T-cell (primary cell): ENCODE data around the gene ETV6. TPM values are rescaled to one million over a fixed set of nuclear protein-coding genes. Genes with fewer than 3 reads are reported as not detected.
A peak's percentile ranks its signal among the peaks of the same experiment; 100 is the strongest.

Source experiments
- ATAC-seq, 4 experiments: fragments of 200-7000 bp in 3 of 4; fragments of 150-1000 bp in 1 of 4; cut with Tn5 transposase; replicated peaks in 1 of 4; 1 replicate in 3 of 4; 2 replicates in 1 of 4; pipeline ENCODE4 v1.10.0; 2021; ENCODE audit warnings: moderate library complexity in 3 of 4, mild to moderate bottlenecking in 2 of 4, moderate number of reproducible peaks in 1 of 4
- CTCF ChIA-PET, 2 donors: fragments of 300-600 bp; sonication (Branson Sonifier 250); formaldehyde crosslinking; loops; one replicate each; lab custom pipeline; 2022; ENCODE audit warnings: antibody characterized with exemption in 2 of 2; lab: Charles Lee
- POLR2A ChIA-PET, 2 donors: fragments of 300-600 bp; sonication (Branson Sonifier 250); formaldehyde crosslinking; loops; one replicate each; lab custom pipeline; 2022; ENCODE audit warnings: antibody characterized with exemption in 2 of 2; lab: Charles Lee
- DNase-seq, 35 experiments: peaks; one replicate each; pipeline versions ENCODE4 v3.0.0 to v3.0.0-alpha.2; 2013 to 2023
- H3K27ac ChIP-seq: one replicate; pipeline ENCODE4 v1.5.1; 2013; ENCODE audit warnings: low read length
- H3K27me3 ChIP-seq, 2 experiments: replicated peaks in 1 of 2; 1 replicate in 1 of 2; 2 replicates in 1 of 2; pipeline versions ENCODE4 v1.6.1 to v1.7.0; 2013; ENCODE audit warnings: low read length in 1 of 2, mixed read lengths in 1 of 2; ENCODE audit not compliant: control insufficient read depth in 2 of 2, insufficient read depth in 2 of 2; ENCODE audit errors: extremely low read depth in 1 of 2
- H3K36me3 ChIP-seq, 2 donors: 1 replicate in 1 of 2; 2 replicates in 1 of 2; pipeline versions ENCODE4 v1.6.1 to v1.7.0; 2013; ENCODE audit warnings: low read length in 1 of 2; ENCODE audit not compliant: control insufficient read depth in 2 of 2, insufficient read depth in 1 of 2; ENCODE audit errors: extremely low read depth in 1 of 2
- H3K4me1 ChIP-seq, 2 experiments: 1 replicate in 1 of 2; 2 replicates in 1 of 2; pipeline versions ENCODE4 v1.6.1 to v1.7.0; 2013; ENCODE audit warnings: low read length in 2 of 2, mixed read lengths in 1 of 2; ENCODE audit not compliant: insufficient read depth in 2 of 2, control insufficient read depth in 1 of 2; ENCODE audit errors: extremely low read depth in 1 of 2
- H3K4me3 ChIP-seq, 2 donors: 1 replicate in 1 of 2; 2 replicates in 1 of 2; pipeline versions ENCODE4 v1.5.1 to v1.7.0; 2013; ENCODE audit warnings: mild to moderate bottlenecking in 2 of 2, low read length in 1 of 2, moderate library complexity in 1 of 2; ENCODE audit not compliant: control insufficient read depth in 1 of 2; ENCODE audit errors: extremely low read depth in 1 of 2
- H3K9me3 ChIP-seq: 2 replicates; pipeline ENCODE4 v1.7.0; 2013
- H3K27ac Mint-ChIP-seq, 2 donors: one replicate each; pipeline ENCODE4 v1.8.0; 2020 to 2021; ENCODE audit warnings: mild to moderate bottlenecking in 2 of 2, mixed read lengths in 2 of 2
- H3K27me3 Mint-ChIP-seq, 2 donors: one replicate each; pipeline ENCODE4 v1.8.0; 2021 to 2022; ENCODE audit warnings: mixed read lengths in 2 of 2
- H3K36me3 Mint-ChIP-seq: one replicate; pipeline ENCODE4 v1.8.0; 2021; ENCODE audit warnings: mixed read lengths
- H3K4me1 Mint-ChIP-seq, 3 donors: one replicate each; pipeline ENCODE4 v1.8.0; 2020 to 2022; ENCODE audit warnings: mixed read lengths in 3 of 3, mild to moderate bottlenecking in 1 of 3
- H3K4me3 Mint-ChIP-seq, 3 donors: one replicate each; pipeline ENCODE4 v1.8.0; 2020 to 2022; ENCODE audit warnings: mild to moderate bottlenecking in 3 of 3, mixed read lengths in 3 of 3, moderate library complexity in 3 of 3
- H3K9me3 Mint-ChIP-seq, 3 donors: one replicate each; pipeline ENCODE4 v1.8.0; 2020 to 2022; ENCODE audit warnings: mixed read lengths in 3 of 3
- WGBS: methylation state at CpG from one replicate; pipeline ENCODE4 v1.1.5; 2013; ENCODE audit warnings: missing lambda C conversion rate; ENCODE audit not compliant: insufficient coverage; 5-methylcytosine and 5-hydroxymethylcytosine counted together
- total RNA-seq, 35 experiments: library from RNA in 6 of 35; stranded (reverse) in 6 of 35; fragments of 120-200 nt in 1 of 35; gene quantifications; one replicate each; pipeline versions ENCODE4 v1.2.1 to v1.2.4 and lab custom pipeline; 2013 to 2026

ETV6 gene
- total RNA-seq, 5 donors from 2014 or later (not counting 1 experiment from before 2014, with no cell fraction given): 24.8 to 36.3 (median 31.3) TPM

- H3K4me1 Mint-ChIP-seq: peaks cover 11 to 22% (median 15%) of the 10 kb centered on the region in 3 donors
- Histone ChIP-seq H3K36me3 (peaks cover 0 to 18% of the 10 kb centered on the region in 2 donors), H3K9me3 (peaks cover 4% of the 10 kb centered on the region), H3K27me3 (no peaks in the 10 kb centered on the region), H3K4me3 (no peak overlapping the region), H3K4me1 (no peaks in the 10 kb centered on the region), H3K27ac (no peak overlapping the region)
- H3K9me3 Mint-ChIP-seq: peaks cover 0 to 12% (median 8%) of the 10 kb centered on the region in 3 donors
- H3K36me3 Mint-ChIP-seq: peaks cover 85% of the 10 kb centered on the region
- CTCF ChIA-PET: no interaction called here
- ATAC-seq: no peak
- no peak overlapping the region for H3K4me3 Mint-ChIP-seq
- POLR2A ChIA-PET: no interaction called here
- H3K27ac Mint-ChIP-seq: peak overlapping the region in 1 of 2 donors; percentile 23
- no peaks in the 10 kb centered on the region for H3K27me3 Mint-ChIP-seq
- 85% methylated on average over 2 of the region's 5 CpGs for WGBS
- no peak for DNase-seq
Measured at GRCh38 chr12:11861155-11861863, 211.8 kb downstream of the ETV6 start.

- ATAC-seq (no peak), DNase-seq (no peak)
- Histone ChIP-seq H3K9me3 (peaks cover 4% of the 10 kb centered on the region), H3K4me1 (no peaks in the 10 kb centered on the region), H3K36me3 (peaks cover 0 to 16% of the 10 kb centered on the region in 2 donors), H3K27ac (no peak overlapping the region), H3K4me3 (no peak overlapping the region), H3K27me3 (no peaks in the 10 kb centered on the region)
- POLR2A ChIA-PET: no interaction called here
- Mint-ChIP-seq H3K27ac (peak overlapping the region in 1 of 2 donors; percentile 8), H3K9me3 (peaks cover 0 to 17% (median 9%) of the 10 kb centered on the region in 3 donors), H3K27me3 (no peaks in the 10 kb centered on the region), H3K36me3 (peaks cover 85% of the 10 kb centered on the region), H3K4me3 (no peak overlapping the region), H3K4me1 (peaks cover 11 to 22% (median 15%) of the 10 kb centered on the region in 3 donors)
- WGBS: 60% methylated on average over 1 of the region's 7 CpGs
- CTCF ChIA-PET: no interaction called here
Measured at GRCh38 chr12:11861864-11862600, 212.6 kb downstream of the ETV6 start.

GRCh38 chr12:11862798-11863197 lies 213.3 kb downstream of the ETV6 start:
- Histone ChIP-seq H3K27me3 (no peaks in the 10 kb centered on the region), H3K9me3 (peaks cover 4% of the 10 kb centered on the region), H3K4me3 (no peak overlapping the region), H3K27ac (no peak overlapping the region), H3K36me3 (peaks cover 0 to 19% of the 10 kb centered on the region in 2 donors), H3K4me1 (no peaks in the 10 kb centered on the region)
- Mint-ChIP-seq H3K27me3 (no peaks in the 10 kb centered on the region), H3K9me3 (peaks cover 0 to 17% (median 9%) of the 10 kb centered on the region in 3 donors), H3K4me1 (peaks cover 9 to 22% (median 15%) of the 10 kb centered on the region in 3 donors), H3K4me3 (no peak overlapping the region), H3K36me3 (peaks cover 83% of the 10 kb centered on the region), H3K27ac (peak overlapping the region in 1 of 2 donors; percentile 8)
- ATAC-seq (no peak), DNase-seq (no peak)
- ChIA-PET POLR2A (no interaction called here), CTCF (no interaction called here)
- no CpG with 5 or more reads among the region's 5 CpGs for WGBS

GRCh38 chr12:11863478-11863906 lies 214.0 kb downstream of the ETV6 start:
- no peaks in the 10 kb centered on the region for H3K27me3 Mint-ChIP-seq
- Histone ChIP-seq H3K27me3 (no peaks in the 10 kb centered on the region), H3K9me3 (peaks cover 4% of the 10 kb centered on the region), H3K27ac (no peak overlapping the region), H3K36me3 (peaks cover 0 to 21% of the 10 kb centered on the region in 2 donors), H3K4me3 (no peak overlapping the region), H3K4me1 (no peaks in the 10 kb centered on the region)
- ChIA-PET CTCF (no interaction called here), POLR2A (no interaction called here)
- H3K27ac Mint-ChIP-seq: no peak overlapping the region
- no peak for ATAC-seq
- no peak overlapping the region for H3K4me3 Mint-ChIP-seq
- peaks cover 7 to 22% (median 15%) of the 10 kb centered on the region in 3 donors for H3K4me1 Mint-ChIP-seq
- 94% methylated on average over 5 of the region's 5 CpGs for WGBS
- H3K9me3 Mint-ChIP-seq: peaks cover 0 to 17% (median 9%) of the 10 kb centered on the region in 3 donors
- peaks cover 83% of the 10 kb centered on the region for H3K36me3 Mint-ChIP-seq
- no peak for DNase-seq

- no peak for ATAC-seq
- H3K27ac ChIP-seq: no peak overlapping the region
- Mint-ChIP-seq H3K4me1 (peaks cover 7 to 21% (median 15%) of the 10 kb centered on the region in 3 donors), H3K27me3 (no peaks in the 10 kb centered on the region), H3K27ac (peak overlapping the region in 1 of 2 donors; percentile 36), H3K4me3 (no peak overlapping the region), H3K36me3 (peaks cover 79% of the 10 kb centered on the region), H3K9me3 (peaks cover 0 to 17% (median 9%) of the 10 kb centered on the region in 3 donors)
- POLR2A ChIA-PET: interaction anchor here in 1 of 2 donors (0.7 kb wide), 1 partner anchor 91 kb away, joined by 3 read pairs; no protein-coding TSS in a partner anchor
- peaks cover 0 to 23% of the 10 kb centered on the region in 2 donors for H3K36me3 ChIP-seq
- 90% methylated on average over 1 of the region's 3 CpGs for WGBS
- H3K4me3 ChIP-seq: no peak overlapping the region
- H3K9me3 ChIP-seq: peaks cover 4% of the 10 kb centered on the region
- CTCF ChIA-PET: no interaction called here
- no peak for DNase-seq
- no peaks in the 10 kb centered on the region for H3K27me3 ChIP-seq
- H3K4me1 ChIP-seq: no peaks in the 10 kb centered on the region
Measured at GRCh38 chr12:11863988-11864387, 214.5 kb downstream of the ETV6 start.

GRCh38 chr12:11865824-11866223 lies 216.3 kb downstream of the ETV6 start:
- Mint-ChIP-seq H3K36me3 (peaks cover 84% of the 10 kb centered on the region), H3K27ac (no peak overlapping the region), H3K27me3 (no peaks in the 10 kb centered on the region), H3K4me3 (no peak overlapping the region), H3K4me1 (peaks cover 4 to 15% (median 12%) of the 10 kb centered on the region in 3 donors), H3K9me3 (peaks cover 0 to 17% (median 9%) of the 10 kb centered on the region in 3 donors)
- POLR2A ChIA-PET: no interaction called here
- H3K36me3 ChIP-seq: peaks cover 6 to 39% of the 10 kb centered on the region in 2 donors
- peaks cover 4% of the 10 kb centered on the region for H3K9me3 ChIP-seq
- DNase-seq (no peak), ATAC-seq (no peak)
- CTCF ChIA-PET: no interaction called here
- H3K27ac ChIP-seq: no peak overlapping the region
- no peak overlapping the region for H3K4me3 ChIP-seq
- WGBS: no CpG with 5 or more reads among the region's 4 CpGs
- no peaks in the 10 kb centered on the region for H3K4me1 ChIP-seq
- no peaks in the 10 kb centered on the region for H3K27me3 ChIP-seq
